ENCODE data around the gene CXADR.
A peak's percentile ranks its signal among the peaks of the same experiment; 100 is the strongest.
"Not testable (repeated sequence)": the region's sequence is repeated elsewhere in the genome, so short reads cannot be mapped to it uniquely, and the experiment has no call there.

The CXADR gene

DNA sequence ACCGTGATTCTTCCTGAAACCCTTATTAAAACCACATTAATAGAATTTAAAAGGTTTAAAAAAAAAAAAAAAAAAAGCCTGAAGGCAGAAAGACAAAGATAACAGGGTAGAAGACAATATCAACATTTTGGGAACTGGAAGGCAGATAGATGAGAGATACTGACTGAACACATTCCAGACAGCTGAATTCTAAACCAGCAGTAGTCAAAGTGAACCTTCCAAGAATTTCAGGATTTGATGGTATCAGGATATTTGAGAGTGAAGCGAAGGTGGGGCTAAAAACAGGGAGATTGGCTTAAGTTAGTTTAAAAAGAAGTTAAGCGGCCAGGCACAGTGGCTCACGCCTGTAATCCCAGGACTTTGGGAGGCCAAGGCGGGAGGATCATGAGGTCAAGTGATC lies 5.3 kb upstream of the CXADR start:
- TF ChIP-seq, protein P1, sequence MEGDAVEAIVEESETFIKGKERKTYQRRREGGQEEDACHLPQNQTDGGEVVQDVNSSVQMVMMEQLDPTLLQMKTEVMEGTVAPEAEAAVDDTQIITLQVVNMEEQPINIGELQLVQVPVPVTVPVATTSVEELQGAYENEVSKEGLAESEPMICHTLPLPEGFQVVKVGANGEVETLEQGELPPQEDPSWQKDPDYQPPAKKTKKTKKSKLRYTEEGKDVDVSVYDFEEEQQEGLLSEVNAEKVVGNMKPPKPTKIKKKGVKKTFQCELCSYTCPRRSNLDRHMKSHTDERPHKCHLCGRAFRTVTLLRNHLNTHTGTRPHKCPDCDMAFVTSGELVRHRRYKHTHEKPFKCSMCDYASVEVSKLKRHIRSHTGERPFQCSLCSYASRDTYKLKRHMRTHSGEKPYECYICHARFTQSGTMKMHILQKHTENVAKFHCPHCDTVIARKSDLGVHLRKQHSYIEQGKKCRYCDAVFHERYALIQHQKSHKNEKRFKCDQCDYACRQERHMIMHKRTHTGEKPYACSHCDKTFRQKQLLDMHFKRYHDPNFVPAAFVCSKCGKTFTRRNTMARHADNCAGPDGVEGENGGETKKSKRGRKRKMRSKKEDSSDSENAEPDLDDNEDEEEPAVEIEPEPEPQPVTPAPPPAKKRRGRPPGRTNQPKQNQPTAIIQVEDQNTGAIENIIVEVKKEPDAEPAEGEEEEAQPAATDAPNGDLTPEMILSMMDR (IDR thresholded peaks at IDR 0.05; ENCODE audit: insufficient read depth, low read length, poor library complexity, severe bottlenecking) = no peak
- Histone ChIP-seq H3K4me3 (replicated peaks; ENCODE audit: low read depth, low read length) (no peak overlapping the region), H3K27me3 (replicated peaks; ENCODE audit: control insufficient read depth, insufficient read depth, low read length) (no peaks in the 10 kb centered on the region; the same call in 1 of the 2 replicates), H3K36me3 (ENCODE audit: control insufficient read depth, insufficient read depth, low read length) (no peaks in the 10 kb centered on the region)
- DNase-seq (ENCODE audit: extremely low read depth, insufficient read length) = no peak

DNA sequence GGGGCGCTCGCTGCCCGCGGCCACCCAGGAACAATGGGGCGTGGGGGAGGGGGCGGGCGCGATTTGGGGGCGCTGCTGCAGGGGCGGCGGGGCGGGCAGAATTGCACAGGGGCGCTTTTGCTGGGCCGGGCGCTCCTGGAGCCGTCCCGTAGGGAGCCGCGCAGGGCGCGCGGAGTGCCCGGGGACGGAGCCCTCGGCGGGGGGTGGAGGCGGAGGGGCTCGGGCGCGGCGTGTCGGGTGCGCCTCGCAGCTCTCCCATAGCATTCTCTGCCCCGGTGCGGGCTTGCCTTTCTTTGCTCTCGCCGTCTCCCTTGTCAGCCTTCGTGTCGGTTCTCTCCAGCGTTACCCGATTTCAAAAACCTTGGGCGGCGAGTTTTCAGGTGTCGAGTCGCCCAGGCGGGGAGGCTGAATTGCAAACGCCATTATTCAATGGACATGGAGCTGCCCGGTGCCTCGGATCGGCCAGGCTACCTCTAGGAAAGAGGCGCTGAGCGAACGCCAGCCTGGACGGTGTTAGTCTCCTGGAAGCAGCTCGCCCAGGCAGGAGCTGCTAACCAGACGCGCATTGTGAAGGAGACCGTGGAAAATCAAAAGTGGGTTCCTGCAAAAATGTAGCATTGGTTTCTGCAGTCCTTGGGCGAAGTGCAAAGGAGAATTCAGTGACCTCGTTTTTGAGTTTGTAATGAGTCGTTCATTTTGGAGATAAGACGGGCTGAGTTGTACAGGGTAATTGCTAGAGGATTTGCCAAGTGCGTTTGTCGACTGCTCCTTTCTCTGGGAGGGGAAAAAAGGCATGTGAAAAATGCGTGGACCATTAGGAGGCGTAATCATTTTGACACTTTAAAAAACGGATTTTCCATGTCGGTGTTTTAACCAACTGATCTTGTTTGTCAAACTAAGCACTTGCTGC lies 626 bp downstream of the CXADR start:
- Histone ChIP-seq H3K36me3 (ENCODE audit: control insufficient read depth, insufficient read depth, low read length) (no peaks in the 10 kb centered on the region), H3K4me3 (replicated peaks; ENCODE audit: low read depth, low read length) (peak overlapping the region; percentile 62), H3K27me3 (replicated peaks; ENCODE audit: control insufficient read depth, insufficient read depth, low read length) (no peaks in the 10 kb centered on the region; the same call in 1 of the 2 replicates)
- TF ChIP-seq, protein P1 (IDR thresholded peaks at IDR 0.05; ENCODE audit: insufficient read depth, low read length, poor library complexity, severe bottlenecking) = no peak
- DNase-seq (ENCODE audit: extremely low read depth, insufficient read length) = peak; percentile 12

DNA sequence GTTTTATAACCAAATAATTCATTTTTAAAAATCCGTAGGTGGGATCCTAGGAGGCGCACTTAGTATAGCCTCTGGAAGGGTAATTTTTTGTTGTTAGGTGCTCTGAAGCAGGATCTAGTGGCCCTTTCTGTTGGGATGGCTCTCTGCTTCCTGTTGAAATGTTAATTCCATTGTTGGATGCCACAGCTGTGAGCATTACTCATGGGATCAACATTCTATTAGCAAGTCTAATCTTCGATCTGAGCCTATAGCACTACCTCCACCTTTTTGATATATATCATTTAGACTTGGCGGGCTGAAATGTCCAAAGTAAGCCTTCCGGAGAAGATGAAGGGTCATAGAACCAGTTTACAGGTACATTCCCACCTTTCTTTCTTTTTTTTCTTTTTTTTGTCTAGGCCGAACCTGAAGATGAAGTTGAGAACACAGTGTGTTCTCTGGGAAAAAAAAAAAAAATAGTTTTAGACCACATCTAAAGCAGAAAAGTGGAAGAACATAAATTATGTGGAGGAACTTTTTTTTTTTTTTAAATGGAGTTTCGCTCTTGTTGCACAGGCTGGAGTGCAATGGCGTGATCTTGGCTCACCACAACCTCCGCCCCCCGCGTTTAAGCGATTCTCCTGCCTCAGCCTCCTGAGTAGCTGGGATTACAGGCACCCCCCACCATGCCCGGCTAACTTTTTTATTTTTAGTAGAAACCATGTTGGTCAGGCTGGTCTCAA lies 1.4 kb downstream of the CXADR start:
- no peaks in the 10 kb centered on the region; the same call in 1 of the 2 replicates for H3K27me3 ChIP-seq (replicated peaks; ENCODE audit: control insufficient read depth, insufficient read depth, low read length)
- no peak overlapping the region for H3K4me3 ChIP-seq (replicated peaks; ENCODE audit: low read depth, low read length)
- DNase-seq (ENCODE audit: extremely low read depth, insufficient read length) = no peak
- no peaks in the 10 kb centered on the region for H3K36me3 ChIP-seq (ENCODE audit: control insufficient read depth, insufficient read depth, low read length)
- TF ChIP-seq, protein P1 (IDR thresholded peaks at IDR 0.05; ENCODE audit: insufficient read depth, low read length, poor library complexity, severe bottlenecking) = no peak

GRCh38 chr21:17517008-17517407 lies 4.2 kb downstream of the CXADR start:
- not testable (repeated sequence) for H3K36me3 ChIP-seq (ENCODE audit: control insufficient read depth, insufficient read depth, low read length); H3K4me3 ChIP-seq (replicated peaks; ENCODE audit: low read depth, low read length); DNase-seq (ENCODE audit: extremely low read depth, insufficient read length); H3K27me3 ChIP-seq (replicated peaks; ENCODE audit: control insufficient read depth, insufficient read depth, low read length)

DNA sequence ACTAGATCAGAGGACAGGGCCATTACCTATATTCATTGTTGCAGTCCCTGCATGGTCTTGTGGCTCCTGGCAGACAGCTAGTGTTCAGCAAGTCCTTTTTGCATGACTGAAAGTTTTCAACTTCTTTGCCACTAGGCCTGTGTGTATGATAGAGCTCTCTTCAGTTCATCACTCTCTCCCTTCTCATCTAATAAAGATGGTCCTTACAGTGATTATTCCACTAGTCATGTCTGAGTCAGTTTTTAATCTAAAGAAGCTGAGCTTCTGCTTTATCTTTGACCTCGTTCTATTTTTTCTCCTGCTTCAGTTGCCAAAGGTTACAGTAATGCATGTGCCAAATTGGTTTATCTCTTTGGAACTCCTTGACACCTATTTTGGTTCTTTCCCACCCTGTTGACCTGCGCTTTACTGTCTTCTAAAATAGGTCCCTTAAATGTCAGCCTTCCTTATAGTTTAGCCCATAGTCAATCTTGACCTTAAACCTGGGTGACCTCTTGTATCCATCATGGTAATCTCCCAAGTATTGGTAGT lies 6.4 kb downstream of the CXADR start:
- H3K4me3 ChIP-seq (replicated peaks; ENCODE audit: low read depth, low read length) = no peak overlapping the region
- H3K27me3 ChIP-seq (replicated peaks; ENCODE audit: control insufficient read depth, insufficient read depth, low read length) = no peaks in the 10 kb centered on the region
- H3K36me3 ChIP-seq (ENCODE audit: control insufficient read depth, insufficient read depth, low read length) = no peaks in the 10 kb centered on the region
- TF ChIP-seq, protein P1 (IDR thresholded peaks at IDR 0.05; ENCODE audit: insufficient read depth, low read length, poor library complexity, severe bottlenecking) = no peak
- no peak for DNase-seq (ENCODE audit: extremely low read depth, insufficient read length)

All from GM06990 (cell line).